Inflammatory macrophage (primary cell): ENCODE results near the gene PGD.
A peak's percentile ranks its signal among the peaks of the same experiment; 100 is the strongest.

Source experiments
- DNase-seq, 2 donors: peaks; one replicate each; pipeline ENCODE4 v3.0.0-alpha.2; 2020 to 2022
- total RNA-seq, 18 experiments: gene quantifications; one replicate each; lab custom pipeline; 2026; ENCODE audit warnings: mixed read lengths in 6 of 18, inconsistent platforms in 2 of 18; lab: John Stamatoyannopoulos, UW

Gene PGD
- total RNA-seq, result 442 to 963 (median 721) reads per million in 18 experiments

DNA sequence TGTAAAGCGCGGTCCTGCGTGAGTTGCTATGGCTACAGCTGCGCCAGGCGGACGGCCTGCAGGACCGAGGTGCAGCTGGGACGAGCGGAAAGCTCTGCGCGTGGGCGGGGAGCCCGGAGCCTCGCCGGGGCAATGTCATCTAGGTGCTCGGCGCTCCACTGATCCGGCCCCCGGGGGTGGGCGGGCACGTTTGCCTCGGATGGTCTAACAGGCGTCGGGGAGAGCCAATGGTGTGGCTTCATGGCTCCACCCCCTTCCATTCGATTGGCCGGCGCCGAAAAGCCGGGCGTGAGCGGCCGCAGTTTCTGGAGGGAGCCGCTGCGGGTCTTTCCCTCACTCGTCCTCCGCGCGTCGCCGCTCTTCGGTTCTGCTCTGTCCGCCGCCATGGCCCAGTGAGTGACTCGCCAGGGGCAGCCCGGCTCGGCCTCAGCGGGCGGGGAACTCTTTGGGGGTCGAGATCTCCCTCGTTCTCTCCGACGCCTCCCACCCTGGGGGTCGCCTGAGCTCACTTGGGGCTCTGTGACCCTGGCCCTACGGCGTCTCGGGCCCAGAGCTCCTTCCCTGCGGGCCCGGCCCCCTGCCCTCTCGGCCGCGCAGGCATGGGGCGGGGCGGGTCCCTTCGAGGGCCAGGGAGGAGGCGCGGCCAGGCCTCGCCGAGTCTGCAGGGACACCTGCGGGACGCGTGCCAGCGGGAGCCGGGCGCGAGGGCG lies at the start of gene PGD:
PGD (plus strand) TSS at position 331 of the 710 bp plus-strand sequence; CDS start at position 385, 54 bp downstream.
- peak; percentile 100 for DNase-seq

DNA sequence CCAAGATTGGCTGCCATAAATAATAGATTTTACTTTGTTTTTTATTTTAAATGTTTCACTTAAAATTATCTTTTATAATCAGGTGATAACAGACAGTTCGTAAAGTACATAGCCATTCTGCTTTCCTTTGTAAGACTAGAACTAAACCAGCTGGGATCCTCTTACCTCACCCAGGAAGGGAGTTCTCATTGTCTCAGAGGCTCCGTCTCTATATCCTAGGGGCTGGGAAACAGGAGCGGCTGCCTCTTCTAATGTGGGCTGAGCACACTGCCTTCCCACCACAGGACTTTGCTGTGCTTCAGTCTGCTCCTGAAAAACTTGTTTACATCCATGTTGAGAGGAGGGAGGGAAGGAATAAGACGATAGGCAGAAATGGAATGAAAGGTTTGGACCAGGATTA lies 45.6 kb upstream of the PGD start:
- DNase-seq, result no peak

DNA sequence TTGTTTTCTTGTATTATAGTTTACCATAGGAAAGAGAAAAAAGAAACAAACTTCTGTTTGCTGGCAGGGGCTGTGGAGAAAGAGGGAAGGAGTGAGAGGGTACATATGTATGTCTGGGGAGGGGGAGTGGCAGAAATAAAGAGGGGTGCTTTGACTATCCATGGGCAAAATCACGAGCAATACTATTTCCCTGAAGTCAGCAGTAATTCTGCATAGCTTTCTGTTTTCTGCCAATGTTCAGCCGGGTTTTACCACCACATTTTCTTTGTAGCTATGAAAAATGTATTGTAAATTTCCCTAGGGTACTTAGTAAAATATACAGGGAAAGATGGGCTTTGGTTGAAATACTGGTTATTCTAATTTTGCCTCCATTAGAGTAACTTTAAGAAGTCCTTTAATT lies 45.2 kb upstream of the PGD start:
- no peak for DNase-seq

DNA sequence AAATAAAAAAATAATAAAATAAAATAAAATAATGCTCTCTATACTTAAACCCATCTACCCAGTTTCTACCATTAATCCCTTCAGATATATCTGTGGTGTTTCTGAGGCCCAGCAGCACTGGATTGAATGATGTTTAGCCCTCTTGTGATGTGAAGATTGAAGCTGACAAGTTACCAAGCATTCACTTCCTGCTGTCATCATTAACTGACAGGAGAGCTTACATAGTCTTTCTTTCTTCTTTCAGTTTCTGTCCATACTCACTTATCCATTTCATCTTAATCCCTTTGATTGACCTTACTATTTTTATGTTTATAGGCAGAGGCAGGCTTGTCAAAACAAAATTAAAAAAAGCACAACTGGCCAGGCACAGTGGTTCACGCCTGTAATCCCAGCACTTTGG lies 38.8 kb upstream of the PGD start:
- DNase-seq, result no peak

DNA sequence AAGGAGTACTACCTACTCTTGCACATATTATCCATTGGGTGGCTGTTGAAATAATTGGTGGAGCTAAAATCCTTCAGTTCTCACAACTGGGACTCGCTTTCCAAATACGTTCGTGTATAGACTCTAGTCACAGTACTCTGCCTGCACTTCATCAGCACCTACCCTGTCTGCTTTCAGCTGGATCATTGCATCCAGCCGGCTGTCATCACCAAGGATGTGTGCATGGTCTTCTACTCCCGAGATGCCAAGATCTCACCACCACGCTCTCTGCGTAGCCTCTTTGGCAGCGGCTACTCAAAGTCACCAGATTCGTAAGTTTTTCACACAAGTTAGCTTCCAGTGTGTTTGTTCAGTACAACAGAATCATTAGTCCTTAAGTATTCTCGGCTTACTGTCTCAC lies 37.3 kb upstream of the PGD start:
- DNase-seq, result no peak

DNA sequence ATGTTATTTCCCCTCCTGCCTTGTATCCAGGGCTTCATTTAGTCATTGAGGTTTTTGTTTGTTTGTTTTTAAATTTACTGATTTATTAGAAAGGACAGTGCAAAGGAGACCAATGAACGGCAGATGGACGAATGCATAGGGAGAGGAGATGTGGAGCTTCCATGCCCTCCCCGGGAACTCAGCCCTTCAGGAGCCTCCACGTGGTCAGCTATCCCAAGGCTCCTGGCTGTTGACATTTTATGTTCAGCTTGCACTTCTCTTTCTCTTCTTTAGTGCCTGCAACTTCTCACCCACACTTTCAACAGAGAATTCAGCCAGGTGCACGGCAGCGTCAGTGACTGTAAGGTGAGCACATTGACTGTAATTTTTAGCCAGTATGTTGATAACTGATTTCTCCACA lies 30.7 kb upstream of the PGD start:
- DNase-seq, result no peak

DNA sequence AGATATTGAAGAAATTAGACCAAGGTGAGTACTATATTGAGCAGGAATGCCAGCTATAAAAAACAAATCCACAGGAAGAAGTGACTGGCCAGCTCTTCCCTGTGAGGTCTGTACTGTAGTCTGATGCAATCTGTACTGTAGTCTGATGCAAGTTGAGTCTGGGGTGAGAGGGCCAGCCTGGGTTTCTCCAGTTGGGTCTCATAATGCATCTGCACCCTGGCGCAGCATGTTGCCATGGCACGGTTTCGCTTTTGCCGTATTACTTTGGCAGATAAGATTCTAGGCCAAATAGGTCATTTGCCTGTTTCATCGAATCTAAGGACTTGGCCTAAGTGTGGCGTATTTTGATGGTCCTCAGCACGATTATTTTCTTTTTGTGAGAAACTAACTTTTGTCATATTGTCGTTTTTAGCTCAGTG lies 24.4 kb upstream of the PGD start:
- DNase-seq, result no peak

DNA sequence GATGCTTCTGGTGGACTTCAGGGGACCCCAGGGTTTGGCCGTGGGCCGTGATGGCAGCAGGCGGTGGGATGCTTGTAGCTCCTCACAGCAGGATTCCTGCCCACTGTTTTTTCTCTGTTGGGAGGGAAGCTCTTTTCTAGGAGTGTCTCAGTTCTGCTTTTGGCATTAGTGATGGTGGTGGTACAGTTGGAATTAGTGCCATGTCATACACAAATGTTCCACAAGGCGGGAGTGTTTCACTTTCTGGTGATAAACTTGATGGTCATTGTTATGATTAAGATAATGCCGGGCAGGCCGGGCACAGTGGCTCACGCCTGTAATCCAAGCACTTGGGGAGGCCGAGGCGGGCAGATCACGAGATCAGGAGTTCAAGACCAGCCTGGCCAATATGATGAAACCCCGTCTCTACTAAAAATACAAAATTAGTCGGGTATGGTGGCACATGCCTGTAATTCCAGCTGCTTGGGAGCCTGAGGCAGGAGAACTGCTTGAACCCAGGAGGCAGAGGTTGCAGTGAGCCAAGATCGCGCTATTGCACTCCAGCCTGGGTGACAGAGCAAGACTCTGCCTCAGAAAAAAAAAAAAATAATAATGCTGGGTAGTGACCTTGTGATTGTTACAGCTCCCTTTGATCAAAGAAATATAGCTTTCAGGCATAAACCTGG lies 21.4 kb upstream of the PGD start:
- DNase-seq, result peak; percentile 89 to 94

DNA sequence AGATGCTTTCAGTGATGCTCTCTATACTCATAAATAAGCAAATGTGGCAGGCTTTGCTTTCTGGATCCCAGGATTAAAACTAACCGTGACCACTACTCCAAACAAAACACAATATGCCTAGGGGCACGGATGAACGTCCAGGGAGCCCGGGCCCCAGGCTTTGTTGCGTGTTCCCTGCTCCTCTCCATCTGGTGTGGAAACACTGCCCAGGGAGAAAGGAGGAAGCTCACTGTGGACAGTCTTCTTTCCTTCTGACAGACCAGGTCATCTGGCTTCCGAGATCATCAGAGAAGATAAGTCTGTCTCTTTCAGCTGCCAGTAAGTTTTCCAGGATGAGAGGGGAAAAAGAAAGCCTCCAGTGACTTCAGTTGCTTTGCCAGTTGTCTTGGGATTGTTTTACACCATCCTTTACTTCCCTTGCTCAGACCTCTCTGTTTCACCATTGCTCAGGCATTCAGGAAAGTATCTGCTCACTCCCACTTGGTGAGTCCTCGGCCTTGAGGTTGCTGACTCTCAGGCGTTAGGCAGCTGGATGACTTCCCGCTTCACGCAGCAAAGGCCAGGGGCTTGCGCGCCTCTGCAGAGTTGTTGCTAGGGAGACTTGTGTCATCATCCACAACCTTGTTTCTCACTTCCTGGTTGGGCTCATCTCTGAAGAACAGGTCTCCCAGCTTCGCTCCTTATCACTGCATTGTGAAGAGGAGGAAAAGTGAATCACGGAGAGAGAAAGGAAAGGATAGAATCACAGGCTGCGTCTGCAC lies 20.6 kb upstream of the PGD start:
- DNase-seq, result peak; percentile 92 to 97

DNA sequence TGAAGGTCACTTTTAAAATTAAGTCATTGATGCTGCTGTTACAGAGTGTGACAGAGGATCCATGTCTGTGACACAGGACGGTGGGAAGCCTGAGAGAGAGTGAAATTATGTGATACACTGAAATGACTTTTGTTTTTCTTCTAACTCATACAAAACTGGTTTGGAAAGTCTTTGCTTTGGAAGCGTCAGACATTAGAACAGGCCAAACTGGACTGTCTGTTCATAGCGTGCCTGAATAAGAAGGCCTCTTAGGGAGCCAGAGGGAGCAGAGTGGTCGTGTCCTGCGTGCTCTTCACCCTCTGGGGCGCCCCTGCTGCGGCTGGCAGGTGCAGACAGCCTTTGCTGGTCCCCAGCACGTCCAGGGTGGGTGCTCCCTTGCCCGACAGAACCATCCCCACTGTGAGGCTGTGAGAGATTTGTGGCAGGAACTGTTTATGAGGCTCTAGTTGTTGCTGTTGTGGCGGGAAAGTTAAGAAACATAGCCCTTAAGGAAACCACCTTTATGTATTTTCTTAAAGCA lies 19.7 kb upstream of the PGD start:
- no peak for DNase-seq

DNA sequence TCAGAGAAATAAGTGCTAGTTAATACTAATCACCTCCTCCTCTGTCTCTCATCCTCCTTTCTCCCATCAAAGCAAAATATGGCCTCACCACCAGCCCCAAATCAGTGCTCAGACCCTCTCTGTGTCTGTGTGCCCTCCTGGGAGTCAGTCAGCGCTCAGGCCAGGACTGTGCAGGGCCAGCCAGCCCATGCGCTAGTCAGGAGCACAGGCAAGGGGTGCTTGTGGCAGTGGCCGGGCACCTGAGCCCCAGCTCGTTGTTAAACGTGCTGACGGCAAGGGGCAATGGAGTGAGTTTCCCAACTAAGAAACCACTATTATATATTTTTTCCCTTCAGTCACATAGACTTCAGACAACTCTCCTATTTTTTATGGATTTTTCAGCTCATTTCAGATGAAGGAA lies 19.2 kb upstream of the PGD start:
- no peak for DNase-seq

DNA sequence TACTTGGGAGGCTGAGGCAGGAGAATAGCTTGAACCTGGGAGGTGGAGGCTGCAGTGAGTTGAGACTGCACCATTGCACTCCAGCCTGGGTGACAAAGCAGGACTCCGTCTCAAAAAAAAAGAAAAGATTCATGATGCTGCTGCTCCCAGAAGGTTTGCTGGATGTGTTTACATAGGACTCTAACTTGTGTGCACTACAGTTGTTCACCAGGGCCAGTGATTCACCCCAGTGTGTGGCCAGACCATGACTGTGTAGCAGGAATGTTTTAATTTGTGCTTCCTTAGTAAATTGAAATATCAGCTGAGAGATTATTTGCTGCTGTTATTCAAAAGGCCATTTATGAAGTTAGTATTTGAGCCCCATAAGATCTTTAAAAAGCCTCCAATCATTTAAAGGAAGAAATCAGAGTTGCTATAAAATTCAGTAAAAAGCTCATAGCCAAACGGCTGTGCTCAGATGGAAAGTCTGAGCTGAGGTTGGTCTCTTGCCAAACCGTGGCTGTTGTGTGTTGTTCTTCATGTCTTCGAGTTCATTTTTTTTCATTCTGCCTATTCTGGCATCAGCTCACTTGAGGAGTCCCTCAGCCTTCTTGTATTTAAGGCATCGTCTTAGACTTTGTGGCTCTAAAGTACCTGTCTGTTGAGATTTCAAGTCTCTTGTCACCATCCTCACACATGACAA lies 18.1 kb upstream of the PGD start:
- DNase-seq, result no peak

DNA sequence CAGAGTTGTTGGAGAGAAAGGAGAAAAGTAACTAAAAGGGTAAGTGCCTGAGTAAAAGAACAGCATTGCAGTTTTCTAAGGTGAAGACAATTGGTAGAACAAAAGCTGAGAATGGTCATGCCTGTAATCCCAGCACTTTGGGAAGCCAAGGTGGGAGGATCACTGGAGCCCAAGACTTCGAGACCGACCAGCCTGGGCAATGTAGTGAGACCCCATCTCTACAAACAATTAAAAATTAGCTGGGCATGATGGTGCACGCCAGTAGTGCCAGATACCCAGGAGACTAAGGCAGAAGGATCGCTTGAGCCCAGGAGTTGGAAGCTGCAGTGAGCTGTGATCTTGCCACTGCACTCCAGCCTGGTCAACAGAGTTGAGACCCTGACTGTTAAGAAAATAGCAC lies 15.2 kb upstream of the PGD start:
- DNase-seq, result no peak

DNA sequence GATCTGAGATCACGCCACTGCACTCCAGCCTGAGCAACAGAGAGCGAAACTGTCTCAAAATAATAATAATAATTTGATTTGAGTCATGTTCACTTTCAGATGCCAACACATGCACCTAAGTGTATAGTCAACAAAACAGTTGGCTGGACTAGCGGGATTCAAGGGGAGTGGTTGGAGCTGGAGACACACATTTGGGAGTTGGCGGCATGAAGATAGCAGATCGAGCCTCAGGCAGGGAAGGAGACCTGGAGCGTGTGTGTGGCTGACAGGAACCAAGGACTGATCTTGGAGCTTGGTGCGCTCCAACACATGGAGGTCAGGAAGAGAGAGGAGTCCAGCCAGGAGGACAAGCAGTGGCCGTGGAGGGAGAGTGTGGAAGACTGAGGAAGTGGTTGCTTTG lies 14.6 kb upstream of the PGD start:
- DNase-seq, result no peak

DNA sequence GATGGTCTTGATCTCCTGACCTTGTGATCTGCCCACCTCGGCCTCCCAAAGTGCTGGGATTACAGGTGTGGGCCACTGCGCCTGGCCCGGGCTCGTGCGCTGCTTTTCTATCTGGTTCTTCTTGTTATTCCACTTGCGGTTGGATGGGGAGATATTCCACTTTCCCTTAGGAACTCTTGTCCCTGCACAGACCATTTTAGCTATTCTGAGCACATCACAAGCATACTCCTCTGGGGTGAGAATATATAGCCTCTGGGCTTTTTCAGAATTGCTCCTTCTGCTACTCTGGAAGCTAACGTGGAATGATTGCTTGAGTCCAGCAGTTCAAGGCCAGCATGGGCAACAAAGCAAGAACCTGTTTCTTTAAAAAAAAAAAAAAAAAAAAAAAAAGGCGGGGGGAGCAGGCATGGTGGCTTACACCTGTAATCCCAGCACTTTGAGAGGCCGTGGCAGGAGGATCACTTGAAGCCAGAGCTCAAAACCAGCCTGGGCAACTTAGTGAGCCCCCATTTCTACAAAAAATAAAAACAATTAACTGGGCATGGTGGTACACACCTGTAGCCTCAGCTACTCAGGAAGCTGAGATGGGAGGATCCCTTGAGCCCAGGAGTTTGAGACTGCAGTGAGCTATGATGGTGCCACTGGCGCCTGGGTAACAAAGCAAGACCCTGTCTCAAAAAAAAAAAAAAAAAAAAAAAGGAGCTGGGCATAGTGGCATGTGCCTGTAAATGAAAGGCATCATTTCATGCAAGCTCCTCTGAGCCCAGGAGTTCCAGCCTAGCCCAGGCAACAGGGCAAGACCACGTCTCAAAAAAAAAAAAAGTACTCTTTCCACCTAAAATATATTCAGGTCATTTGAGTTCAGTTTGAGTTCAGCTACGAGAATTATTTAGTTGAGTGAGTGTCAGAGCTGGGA lies 11.8 kb upstream of the PGD start:
- no peak for DNase-seq

DNA sequence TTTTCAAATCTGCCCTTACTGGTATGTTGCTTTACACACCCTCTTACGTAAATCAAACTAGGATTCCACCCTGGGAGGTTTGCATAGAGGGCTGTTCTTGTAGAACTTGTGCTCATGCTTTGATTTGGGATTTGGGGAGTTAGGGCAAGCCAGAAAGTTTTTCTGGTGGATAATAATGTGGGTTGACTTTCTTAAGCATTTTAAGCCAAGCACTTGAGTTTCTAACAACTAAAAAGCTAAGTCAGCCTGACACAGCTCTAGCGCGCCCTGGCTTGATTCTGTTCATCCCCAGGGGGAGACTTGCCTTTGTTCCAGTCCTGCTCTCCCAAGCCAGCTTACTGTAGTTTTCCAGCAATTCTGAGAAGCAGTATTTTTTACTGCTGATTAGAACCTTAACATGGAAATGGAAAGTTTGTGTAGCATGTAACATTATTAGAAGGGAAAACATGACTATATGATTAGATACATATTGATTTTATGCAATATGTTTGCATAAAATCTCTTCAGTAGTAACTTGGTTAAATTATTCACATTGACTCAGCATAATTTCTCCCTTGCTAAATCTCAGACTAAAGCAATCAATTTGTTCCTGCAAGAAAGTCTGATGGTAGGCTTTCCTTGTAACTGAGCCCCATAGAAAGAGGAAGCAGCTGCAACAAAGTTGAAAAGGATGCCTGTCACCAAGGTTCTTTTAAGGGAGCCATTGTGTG lies 11.0 kb upstream of the PGD start:
- DNase-seq, result peak; percentile 89 to 93

DNA sequence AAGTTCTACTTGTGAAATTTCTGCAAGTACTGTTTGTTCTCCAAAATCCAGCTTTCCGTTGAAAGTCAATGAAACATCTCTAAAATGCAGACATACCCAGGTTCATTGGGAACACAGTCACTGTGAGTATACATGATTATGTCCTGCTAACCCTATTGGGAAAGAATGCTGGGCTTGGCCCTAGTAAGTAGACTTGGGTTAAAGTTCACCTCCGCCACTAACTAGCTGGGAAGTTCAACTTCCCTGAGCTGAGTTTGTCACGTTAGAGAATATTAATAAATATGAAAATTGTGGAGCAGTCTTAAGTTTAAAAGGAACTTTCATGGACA lies 10.5 kb upstream of the PGD start:
- DNase-seq, result no peak

DNA sequence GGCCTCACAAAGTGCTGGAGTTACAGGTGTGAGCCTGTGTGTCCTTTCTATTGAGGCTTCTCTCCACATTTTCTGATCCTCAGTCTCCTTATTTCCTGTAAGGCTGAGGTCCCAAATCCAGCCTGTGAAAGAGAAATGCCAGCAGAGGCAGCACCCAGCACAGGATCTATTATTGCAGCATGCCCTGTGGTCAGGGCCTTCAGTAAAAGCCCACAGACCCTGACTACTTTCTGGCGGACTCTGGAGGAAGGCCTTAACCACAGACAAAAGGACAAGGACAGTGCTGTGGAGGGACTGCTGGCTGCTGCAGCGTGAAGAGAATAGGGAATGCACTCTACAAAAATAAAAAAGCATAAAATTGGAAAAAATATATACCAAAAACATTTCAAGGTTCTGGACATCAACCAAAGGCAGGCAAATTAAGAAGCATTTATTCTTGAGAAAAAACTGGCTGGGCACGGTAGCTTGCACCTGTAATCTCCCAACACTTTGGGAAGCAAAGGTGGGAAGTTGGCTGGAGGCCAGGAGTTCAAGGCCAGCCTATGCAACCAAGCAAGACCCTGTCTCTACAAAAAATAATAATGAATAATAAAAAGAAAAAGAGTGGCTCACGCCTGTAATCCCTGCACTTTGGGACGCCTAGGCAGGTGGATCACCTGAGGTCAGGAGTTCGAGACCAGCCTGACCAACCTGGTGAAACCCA lies 9.4 kb upstream of the PGD start:
- DNase-seq, result peak in 1 of 2 donors; percentile 55

DNA sequence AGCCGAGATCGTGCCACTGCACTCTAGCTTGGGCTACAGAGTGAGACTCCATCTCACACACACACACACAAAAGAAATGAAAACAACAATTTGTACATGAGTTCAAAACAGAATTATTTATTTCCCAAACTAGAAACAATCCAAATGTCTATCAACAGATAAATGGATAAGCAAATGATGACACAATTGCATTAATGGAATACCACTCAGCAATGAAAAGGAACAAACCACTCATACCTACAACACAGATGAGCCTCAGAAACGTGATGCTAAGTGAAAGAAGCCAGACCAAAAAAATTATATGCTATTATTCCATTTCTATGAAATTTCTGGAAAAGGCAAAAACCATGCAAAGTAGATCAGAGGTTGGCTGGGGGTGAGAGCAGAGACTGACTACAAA lies 2.0 kb upstream of the PGD start:
- DNase-seq, result no peak

DNA sequence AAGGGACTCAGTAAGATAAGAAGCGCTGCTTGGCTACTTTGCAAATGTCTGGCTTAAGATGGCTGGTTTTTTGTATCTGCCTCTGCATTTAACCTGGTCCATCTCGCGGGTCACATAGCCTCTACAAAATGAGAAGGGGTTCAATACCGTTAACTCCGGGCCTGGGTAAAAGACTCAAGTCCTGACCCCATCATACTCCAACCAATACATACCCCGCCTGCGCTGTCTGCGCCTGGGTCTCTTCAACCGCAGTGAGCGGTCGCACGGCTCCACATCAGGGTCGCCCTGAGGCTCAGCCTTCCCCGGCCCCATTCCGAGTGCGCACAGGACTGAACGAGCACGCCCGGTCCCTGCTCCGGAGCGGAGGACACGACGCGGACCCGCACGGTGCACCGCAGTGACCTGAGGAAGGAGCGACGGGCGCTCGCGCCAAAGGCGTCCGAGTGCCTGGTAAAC lies 558 bp upstream of the PGD start:
- no peak for DNase-seq
